Dermis microvascular lymphatic vessel endothelial cell (primary cell): ENCODE results near the gene SHC2. TPM values are rescaled to one million over a fixed set of nuclear protein-coding genes. Genes with fewer than 3 reads are reported as not detected.

Source experiments
- DNase-seq, 2 donors: peaks; one replicate each; pipeline versions ENCODE4 v3.0.0 to v3.0.0-alpha.2; 2010; ENCODE audit warnings: low read depth in 2 of 2
- total RNA-seq: library from RNA; depleted of rRNA; stranded (reverse); fragments of >200 nt; gene quantifications from 2 replicates; pipeline ENCODE4 v1.2.1, GENCODE V29; 2014

Gene SHC2
- total RNA-seq, 1 donor from 2014 or later = 7.6 TPM

DNA sequence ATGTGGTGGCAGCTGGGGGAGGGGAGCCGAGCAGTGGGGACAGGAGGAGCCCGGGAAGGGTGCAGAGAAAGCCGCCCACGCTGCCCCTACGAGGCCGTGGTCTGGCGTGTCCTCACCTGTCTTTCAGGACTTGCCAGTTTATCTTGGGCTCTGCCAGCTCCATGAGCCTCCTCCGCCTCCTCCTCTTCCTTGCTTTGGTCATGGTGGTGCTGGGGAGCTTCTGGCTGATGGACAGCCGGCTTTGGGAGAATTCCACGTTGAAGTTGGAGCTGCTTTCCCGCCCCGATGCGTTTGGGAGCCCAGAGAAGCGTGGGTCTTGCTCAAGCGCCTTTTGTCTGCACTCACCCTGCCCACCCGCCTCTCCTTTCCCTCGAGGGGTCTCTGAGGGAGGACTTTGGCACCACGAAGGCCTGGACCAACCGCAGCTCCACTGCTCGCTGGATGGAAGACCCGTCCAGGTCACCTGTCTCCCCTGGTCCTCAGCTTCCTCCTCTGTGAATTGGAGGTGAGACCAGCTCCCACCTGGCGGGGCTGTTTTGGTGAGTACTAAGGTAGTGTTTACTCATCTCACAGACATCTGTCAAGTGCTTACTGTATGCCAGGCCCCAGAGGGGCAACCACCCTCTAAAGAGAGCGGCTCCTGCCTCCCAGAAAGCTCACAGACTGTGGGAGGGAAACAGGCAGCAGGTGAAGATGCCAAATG lies 86.5 kb downstream of the SHC2 start:
- no peak for DNase-seq

DNA sequence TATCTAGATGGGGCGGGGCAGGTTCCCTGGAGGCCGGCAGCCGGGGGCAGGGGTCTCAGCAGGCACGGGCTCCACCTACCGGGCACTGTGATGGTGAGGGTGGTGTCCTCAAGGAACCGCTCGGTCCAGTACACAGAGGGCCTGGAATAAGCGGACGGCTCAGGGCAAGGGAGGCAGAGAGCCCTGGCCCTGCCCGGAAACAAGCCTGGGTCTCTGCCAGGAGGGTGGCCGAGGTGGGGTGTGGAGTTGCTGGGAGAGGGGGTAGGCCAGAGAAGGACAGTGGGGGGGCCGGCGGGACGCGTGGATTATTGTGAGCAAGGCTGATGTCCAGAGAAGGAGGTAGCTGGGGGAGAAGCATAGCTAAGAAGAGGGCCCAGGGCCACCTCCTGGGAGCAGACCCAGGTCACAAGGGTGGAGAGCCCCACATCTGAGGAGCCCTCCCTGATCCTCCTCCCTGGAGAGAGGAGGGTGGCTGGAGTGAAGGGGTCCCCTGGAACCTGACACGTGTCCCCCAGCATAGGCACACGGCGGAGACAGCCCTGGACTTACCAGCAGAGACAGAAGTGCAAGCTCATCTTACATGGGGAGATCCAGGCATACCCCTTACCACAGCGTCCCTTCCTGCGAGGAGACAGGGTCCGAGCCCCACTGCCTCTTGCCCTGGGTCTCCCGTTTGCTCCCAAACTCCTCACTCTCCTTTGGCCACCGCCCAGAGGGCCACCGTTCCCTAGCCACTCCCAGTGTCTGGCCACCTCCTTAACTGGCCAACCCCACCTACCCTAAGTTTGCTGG lies 87.2 kb downstream of the SHC2 start:
- no peak for DNase-seq

DNA sequence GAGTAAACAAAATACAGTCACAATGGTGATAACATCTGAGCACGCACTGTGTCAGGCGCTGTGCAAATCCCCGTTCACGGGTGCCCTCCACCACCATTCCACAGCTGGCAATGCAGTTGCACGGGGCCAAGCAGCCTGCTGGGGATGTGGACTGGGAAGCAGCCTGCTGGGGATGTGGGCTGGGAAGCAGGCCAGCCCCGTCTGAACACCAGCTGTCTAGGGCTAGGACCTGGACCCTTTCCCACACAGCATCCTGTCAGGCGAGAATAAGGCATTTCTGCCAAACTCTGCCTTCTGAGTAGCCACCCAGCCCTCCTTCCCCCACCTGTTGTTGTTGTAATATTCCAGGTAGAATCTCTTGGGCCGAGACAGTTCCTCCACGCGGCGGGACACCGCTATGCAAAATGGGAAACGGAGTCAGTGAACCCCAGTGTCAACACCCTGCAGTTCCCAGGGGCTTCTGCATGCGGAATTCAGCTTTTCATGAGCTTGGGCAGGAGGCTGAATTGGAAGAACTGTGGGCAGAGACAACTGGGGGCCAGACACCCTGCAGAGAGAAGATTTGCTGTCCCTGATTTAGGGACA lies 88.4 kb downstream of the SHC2 start:
- DNase-seq = peak; percentile 28 to 51

DNA sequence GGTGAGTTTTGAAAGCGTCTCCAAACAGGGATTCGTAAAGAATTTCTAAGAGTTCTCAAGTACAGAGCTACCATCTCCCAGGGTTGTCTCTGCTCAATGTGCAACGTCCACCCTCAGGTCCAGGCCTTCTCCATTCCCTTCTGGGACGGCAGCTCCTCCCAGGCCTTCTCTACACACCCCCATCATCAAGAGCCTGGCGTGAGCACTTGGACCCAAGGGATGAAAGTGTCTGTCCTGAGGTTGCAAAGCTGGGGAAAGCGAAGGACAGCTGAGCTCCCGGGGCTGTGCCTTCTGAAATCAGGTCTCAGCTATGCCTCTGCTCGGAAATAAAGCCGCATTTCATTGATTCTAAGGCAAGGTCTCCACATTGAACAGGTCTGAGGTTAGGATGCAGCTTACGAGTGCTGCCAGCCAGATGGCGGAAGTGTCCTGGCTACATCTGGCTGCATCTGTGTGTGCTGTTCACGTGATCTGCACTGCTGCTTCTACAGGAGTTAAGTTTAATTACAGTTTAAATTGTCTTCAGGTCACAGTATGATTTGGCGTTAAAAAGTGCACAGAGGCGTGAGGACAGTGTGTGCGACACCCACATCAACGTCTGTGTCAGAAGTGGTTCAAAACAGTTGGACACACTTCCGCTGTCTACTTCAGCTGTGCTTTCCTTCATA lies 89.2 kb downstream of the SHC2 start:
- no peak for DNase-seq

DNA sequence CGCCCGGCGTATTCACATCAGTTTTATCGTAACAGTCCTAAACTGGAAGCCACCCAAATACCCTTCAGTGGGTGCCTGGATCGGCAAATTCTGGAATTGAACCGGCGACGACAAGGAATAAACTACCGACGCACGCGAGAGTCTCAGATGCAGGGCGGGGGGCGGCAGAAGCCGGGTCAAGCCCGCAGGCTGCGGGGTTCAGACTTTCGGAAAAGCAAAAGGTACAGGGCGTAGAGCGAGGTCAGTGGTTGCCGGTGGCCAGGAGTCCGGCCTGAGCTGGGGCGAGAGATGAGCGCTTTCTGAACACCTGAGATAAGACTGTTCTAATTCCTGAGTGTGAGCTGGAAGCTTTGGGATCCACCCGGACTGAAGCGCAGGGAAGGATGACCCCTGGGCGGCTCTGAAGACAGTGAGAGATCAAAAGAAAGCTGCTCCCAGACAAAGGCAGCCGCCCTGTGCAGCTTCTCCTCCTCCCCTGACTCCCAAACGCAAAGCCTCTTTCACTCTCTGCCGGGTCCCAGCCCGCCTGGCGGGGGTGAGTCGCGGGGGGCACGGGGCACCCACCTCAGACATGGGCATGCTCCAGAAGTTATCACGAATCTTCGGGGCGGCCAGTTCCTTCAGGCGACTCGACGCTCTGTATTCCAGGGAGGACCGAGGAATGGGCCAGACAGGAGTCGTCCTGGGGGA lies 90.0 kb downstream of the SHC2 start:
- DNase-seq = no peak

DNA sequence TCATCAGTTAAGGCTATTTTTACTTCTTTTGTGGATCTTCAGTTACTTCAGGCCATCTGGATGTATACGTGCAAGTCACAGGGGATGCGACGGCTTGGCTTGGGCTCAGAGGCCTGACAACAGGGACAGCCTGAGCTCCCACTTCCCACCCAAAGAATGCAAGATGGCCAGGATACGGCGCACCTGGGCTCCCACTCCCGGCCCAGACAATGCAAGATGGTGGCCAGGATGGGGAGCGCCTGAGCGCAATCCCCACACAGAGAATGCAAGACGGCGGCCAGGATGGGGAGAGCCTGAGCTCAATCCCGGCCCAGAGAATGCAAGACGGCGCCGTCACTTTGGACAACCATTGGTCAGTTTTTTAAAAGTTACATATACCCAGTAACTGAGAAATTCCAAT lies 91.0 kb downstream of the SHC2 start:
- no peak for DNase-seq

DNA sequence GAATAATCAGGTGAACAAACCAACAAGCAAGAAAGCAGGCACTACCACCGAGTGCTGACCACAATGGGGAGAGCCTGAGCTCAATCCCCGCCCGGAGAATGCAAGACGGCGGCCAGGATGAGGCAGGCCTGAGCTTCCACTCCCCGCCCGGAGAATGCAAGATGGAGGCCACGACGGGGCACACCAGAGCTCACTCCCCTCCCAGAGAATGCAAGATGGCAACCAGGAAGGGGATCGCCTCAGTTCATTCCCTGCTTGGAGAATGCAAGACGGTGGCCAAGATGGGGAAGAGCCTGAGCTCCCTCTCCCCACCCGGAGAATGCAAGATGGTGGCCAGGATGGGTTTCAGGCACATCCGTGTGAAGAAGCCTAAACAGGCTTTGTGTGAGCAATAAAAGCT lies 91.6 kb downstream of the SHC2 start:
- DNase-seq = no peak

DNA sequence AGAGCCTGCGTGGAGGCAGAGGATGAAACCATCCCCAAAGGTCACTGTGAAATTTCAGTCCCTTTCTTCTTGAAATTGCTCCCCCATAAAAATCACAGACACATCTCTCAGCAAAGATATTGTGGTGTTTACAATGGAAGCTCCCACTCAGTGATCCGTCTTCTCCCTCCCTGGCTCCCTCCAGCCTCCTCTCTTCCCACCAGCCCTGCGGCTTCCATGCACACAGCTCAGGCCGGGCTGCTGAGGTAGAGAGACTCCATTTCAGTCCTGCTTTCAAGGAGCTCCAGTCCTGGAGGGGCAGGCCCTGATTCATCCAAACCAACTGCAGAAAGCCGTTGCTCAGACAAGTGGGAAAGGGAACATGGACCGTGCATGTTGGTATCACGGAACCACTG lies 92.2 kb downstream of the SHC2 start:
- DNase-seq = no peak

DNA sequence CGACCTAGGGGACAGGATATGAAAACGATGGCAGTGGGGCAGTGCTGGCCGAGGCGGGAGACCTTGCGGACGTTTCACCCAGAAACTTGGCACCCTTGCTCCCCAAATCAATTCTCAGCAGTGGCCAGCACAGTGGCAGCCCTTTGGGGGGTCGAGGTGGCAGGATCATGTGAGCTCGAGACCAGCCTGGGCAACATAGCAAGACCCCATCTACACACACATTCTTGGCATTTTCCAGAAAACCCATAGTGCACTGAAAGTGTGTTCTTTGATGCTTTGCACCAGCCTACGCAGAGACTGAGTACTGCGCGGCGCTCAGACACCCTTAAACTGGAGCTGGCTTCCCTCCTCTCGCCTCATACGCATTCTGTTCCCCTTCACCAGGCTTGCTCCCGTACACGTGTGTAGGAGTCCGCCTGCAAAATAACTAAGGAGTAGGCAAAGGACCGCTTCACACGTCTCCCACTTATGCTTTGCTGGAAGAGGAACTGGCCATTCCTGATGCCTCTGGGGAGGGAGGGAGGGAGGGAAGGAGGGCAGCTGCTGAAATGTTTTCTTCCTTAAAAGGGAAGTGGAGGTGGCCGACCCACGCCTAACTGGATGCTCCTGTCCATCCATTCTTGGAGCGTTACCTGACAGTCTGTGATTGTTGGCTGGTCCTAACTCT lies 92.7 kb downstream of the SHC2 start:
- DNase-seq = no peak

DNA sequence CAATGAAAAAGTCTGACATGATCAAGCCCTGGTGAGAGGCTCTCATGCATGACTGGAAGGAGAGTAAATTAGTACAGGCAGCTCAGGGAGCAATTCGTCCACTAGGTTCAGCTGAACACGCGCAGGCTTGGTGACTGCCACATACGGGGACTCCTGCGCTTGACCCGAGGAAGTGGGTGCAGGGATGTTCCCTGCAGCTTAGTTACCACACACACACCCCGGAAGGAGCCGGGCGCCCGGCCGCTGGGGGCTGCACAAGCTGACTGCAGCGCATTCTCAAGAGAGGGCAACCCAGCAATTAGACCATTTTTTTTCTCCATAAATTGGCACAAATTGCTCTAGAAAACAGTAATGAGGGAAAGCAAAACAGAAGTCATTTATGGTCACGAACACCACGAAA lies 93.3 kb downstream of the SHC2 start:
- no peak for DNase-seq

DNA sequence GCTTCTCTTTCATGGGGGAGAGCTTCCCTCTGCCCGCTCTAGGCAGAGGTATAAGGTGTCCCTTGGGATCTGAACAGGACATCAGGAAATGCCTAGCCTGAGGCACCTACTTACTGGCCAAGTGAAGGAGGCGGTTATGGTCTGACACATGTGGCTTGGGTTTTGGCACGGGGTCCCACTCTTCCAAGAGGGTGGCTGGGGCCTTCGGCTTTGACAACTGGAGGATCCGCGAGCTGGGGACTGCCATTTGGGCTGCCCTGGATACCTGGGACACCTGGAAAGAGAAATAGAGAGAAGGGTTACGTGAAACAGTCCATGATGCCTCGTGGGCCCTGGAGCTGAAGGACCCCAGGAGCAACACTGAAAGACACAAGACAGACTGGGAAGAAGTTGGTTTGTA lies 93.9 kb downstream of the SHC2 start:
- DNase-seq = no peak

Other genes starting within 250 kb of the SHC2 start
- 20.5 and 36.7 TPM in 2 replicates for gene PLPP2, start 169.6 kb downstream of the SHC2 start, total RNA-seq
- 7.7 and 10.1 TPM in 2 replicates for gene MIER2, start 116.2 kb downstream of the SHC2 start, total RNA-seq
- 3.7 and 7.2 TPM in 2 replicates for gene C2CD4C, start 51.9 kb downstream of the SHC2 start, total RNA-seq
- gene MADCAM1, start 35.5 kb upstream of the SHC2 start, total RNA-seq = 0.13 TPM in 1 of 2 replicates, not detected in the other
- 27.5 and 31.9 TPM in 2 replicates for gene TPGS1, start 46.5 kb upstream of the SHC2 start, total RNA-seq
- 85.2 and 89.6 TPM in 2 replicates for gene CDC34, start 70.7 kb upstream of the SHC2 start, total RNA-seq
- not detected in 2 replicates for gene GZMM, start 83.0 kb upstream of the SHC2 start, total RNA-seq
- 205 and 268 TPM in 2 replicates for gene BSG, start 111.6 kb upstream of the SHC2 start, total RNA-seq
- 0.39 and 0.76 TPM in 2 replicates for gene HCN2, start 128.8 kb upstream of the SHC2 start, total RNA-seq
- gene POLRMT, start 172.5 kb upstream of the SHC2 start, total RNA-seq = 19.3 and 23.9 TPM in 2 replicates
- not detected in 2 replicates for gene FGF22, start 178.8 kb upstream of the SHC2 start, total RNA-seq
- gene RNF126, start 202.2 kb upstream of the SHC2 start, total RNA-seq = 18.9 and 30.0 TPM in 2 replicates
- gene FSTL3, start 215.4 kb upstream of the SHC2 start, total RNA-seq = 3.1 and 5.9 TPM in 2 replicates
- not detected in 2 replicates for gene PRSS57, start 234.4 kb upstream of the SHC2 start, total RNA-seq
- gene PALM, start 247.9 kb upstream of the SHC2 start, total RNA-seq = 35.3 and 54.0 TPM in 2 replicates